ENCODE data around the gene SLC41A1. TPM values are rescaled to one million over a fixed set of nuclear protein-coding genes. Genes with fewer than 3 reads are reported as not detected.
A peak's percentile ranks its signal among the peaks of the same experiment; 100 is the strongest.
"Not testable (repeated sequence)": the region's sequence is repeated elsewhere in the genome, so short reads cannot be mapped to it uniquely, and the experiment has no call there.

Gene SLC41A1
- 8.5 and 9.3 TPM in 2 replicates for polyA plus RNA-seq (2014; cell fraction: cytosol; rRNA removed)
- 14.0 and 28.6 TPM in 2 replicates for polyA plus RNA-seq (2014; cell fraction: nucleus; rRNA removed)

DNA sequence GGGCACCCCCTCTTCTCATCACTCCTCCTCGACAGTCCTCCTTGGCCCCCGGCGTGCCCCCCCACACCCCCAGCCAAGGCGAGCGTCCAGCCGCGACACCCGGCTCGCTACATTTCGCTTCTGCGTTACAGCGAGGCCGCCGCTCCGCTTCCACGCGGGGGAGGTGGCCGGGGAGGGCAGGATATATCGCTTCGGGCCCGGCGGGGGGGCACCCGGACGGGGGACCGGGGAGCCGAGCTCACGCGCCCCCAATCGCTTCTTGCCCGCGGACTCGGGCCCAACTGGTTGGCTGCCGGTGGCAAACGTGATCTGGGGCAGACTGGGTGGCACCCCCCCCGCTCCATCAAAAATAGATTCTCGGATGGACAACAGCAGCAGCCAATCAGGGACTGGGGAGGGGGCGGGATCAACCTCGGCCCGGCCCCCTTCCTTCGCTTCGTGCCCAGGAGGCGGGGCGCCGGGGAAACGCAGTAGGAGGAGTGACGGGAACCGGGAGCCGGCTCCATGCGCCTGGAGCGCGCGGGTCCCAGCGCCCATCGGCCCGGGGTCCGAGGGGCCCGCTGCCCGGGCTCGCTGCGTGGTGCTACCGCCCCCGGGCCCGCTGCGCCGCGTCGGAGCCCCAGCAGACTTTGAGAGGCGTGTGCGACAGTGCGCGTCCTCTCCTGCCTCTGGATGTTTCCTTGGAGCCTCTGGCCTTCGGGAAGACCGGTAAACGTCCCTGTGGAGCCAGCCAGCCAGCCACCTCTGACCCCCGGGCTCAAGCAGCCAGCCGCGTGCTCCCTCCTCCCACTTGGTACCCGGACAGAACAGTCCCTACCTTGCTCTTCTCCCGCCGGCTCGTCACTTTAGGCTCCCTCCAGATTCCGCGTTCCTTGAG is at the start of gene SLC41A1:
TSS of gene SLC41A1 (minus strand) at position 321 of the 877 bp plus-strand sequence. CDS start 2,757 bp downstream, outside the sequence.
- DNase-seq (ENCODE audit: low spot score) = peak; percentile 86

DNA sequence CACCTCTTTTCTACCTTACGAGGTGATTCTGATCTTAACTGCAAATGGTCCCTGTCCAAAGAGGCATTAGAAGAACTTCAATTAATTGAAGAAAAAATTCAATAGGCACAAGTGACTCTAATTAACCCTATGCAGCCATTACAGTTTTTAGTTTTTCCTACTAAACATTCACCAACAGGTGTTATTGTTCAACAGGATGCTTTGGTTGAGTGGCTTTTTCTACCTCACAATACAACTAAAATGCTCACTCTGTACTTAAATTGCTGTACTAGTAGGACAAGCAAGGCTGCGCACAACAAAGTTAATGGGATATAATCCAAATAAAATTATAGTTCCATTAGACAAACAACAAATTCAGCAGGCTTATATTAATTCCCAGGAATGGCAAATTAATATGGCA is 48.5 kb upstream of the SLC41A1 start:
- no peak for DNase-seq (ENCODE audit: low spot score)

DNA sequence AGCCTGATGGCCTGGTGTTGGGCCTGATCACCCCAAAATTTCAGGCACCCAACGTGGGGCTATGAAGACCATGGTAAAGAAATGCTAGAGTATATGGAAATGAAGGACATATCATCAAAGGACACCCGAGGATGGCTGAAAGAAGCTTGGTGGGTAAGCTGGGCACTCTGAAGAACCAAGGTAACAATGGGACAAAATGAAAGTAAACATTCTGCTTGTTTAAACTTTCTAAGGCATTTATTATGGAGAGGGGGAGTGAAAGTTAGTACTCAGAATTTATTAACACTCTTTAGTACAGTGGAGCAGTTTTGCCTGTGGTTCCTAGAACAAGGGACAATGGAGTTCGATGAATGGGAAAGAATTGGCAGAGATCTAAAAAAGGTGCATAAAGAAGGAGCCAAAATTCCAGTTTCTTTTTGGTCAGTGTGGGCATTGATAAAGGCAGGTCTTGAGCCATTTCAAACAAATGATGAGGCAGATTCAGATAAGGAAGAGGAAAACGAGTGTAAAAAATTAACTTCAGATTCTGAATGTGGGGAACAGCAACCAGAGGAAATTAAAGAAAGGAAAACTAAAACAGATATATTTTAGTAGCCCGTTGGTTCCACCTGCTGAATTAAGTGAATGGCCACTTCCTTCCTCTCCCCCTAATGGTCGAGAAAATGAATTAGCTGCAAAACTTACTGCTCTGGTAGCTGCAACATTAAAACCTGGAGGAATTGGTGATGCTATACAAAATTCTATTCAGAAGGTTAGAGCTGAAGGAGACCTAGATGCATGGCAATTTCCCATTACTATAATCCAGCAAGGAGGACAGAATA is 45.4 kb upstream of the SLC41A1 start:
- DNase-seq (ENCODE audit: low spot score) = no peak

DNA sequence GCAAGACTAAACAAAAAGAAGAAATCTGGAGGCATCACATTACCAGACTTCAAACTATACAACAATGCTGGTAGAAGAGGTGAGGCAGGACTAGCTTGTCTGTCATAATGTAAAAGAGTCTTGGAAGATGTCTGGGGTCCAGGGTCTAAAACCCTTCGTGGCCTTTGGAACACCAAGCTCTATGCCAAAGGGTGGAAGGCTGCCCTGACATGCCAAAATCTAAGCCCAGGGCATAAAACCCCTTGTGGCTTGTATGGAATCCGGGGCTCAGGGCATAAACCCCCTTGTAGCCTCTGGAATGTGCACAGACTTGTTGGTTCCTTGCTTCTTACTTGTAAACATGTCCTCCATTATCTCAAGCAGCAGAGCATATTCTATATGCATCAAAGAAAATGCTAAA is 44.5 kb upstream of the SLC41A1 start:
- DNase-seq (ENCODE audit: low spot score) = not testable (repeated sequence)

DNA sequence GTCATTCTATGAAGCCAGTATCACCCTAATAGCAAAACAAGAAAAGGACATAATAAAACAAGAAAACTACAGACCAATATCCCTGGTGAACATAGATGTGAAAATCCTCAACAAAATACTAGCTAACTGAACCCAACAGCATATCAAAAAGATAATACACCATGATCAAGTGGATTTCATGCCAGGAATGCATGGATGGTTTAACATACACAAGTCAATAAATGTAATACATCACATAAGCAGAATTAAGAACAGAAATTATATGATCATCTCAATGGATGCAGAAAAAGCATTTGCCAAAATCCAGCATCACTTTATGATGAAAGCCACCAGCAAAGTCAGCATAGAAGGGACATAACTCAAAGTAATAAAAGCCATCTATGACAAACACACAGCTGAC is 43.4 kb upstream of the SLC41A1 start:
- DNase-seq (ENCODE audit: low spot score) = no peak

DNA sequence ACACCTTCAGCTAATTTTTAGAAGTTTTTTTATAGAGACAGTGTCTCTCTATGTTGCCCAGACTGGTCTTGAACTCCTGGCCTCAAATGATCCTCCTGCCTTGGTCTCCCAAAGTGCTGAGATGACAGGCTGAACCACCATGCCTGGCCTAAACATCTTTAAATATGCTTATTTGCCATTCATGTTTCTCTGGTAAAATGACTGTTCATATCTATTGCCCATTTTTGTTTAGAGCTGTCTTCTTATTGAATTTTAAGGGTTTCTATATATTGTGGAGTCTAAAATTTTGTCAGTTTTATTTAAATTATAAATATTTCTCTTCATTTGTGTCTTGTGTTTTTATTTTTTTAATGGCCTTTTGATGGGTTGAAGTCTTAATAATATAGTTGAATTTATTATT is 40.0 kb upstream of the SLC41A1 start:
- no peak for DNase-seq (ENCODE audit: low spot score)

DNA sequence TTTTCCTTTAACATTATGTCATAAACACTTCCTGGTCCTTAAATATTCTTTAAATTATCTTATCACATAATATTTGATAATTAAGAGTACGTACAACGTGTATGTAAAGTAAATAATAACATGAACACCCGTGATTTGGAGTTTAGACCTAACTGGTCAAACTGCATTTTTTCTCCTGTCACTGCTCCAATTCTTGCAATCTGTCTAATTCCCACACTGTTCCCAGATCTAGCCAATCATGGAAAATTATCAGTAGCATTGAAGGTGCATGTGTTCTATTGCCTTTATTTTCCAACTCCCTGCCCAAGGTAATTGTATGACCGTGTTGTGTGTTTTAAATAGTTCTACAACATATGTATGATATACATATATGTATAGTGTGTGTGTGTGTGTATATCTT is 39.0 kb upstream of the SLC41A1 start:
- no peak for DNase-seq (ENCODE audit: low spot score)

DNA sequence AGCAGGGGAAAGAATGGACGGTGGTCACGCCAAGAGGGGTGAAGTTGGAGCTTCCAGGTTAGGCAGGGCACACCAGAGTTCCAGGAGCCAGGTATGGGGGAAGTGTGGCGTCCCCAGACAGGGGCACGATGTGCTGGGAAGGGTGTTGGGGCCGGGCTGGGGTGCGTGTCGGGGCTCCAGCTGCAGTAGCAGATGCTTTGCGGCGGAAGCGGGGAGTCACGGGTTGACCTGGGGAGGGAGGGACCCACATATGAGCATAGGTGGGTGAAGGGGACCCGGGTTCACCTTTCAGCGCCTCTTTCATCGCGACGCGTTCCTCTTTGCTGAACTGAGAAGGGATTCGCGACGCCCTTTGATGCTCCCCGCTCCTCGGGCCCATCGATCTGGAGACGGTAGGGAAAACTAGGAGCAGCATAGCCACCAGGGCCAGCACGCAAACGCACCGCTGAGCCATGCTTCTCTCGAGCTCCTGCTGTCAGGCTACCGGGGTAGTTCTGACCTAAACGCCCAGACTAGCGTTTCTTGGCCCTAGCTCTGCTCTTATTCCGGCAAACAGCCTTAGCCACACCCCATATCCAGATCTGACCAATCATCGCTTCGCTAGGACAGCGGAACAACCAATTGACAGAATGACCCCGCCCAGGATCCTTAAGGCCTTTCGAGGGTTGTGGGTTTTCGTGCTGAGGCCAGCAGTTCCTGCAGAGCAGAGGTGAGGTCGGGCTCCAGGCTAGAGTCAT is 36.8 kb upstream of the SLC41A1 start, which contains the start of gene PM20D1:
TSS of gene PM20D1 (minus strand) at position 514 of the 737 bp plus-strand sequence. CDS start at position 454, 60 bp downstream.
- DNase-seq (ENCODE audit: low spot score) = peak; percentile 74

DNA sequence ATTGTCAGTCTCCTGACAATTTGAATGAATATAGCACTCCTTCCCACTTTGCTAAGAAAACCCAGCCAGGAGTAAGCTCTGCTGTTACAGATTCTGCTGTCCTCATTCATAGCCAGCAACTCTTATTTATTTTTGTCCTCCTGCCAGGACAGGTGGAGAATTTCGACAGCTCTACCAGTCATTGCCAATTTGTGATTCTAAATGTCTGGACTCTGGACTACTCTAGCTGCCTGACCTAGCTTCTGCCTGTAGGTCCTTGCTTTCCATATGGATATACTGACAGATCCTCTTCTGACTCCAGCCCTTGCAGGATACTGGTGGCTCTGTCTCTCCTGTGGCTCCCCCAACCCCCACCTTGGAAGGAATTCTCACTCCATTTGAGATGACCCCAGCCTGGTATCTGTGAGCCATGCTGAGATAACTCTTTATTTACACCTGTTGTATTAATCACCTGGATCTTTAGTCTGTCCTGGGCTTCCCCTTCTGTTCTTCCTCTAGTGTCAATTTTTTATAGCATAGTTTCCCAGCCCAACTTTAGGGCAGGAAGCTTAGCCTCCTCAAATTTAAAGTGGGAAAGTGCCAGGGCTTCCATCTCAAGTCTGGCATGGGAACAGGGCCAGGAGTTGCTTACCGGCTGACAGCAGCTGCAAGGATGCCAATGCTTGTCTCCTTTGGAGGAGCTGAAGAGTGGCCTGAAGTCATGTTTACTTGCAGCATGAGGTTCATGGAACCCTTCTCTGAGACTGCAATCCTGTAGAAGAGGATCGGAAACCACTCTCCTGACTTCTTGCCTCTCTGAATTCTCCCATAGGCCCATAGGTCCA is 30.2 kb upstream of the SLC41A1 start:
- no peak for DNase-seq (ENCODE audit: low spot score)

DNA sequence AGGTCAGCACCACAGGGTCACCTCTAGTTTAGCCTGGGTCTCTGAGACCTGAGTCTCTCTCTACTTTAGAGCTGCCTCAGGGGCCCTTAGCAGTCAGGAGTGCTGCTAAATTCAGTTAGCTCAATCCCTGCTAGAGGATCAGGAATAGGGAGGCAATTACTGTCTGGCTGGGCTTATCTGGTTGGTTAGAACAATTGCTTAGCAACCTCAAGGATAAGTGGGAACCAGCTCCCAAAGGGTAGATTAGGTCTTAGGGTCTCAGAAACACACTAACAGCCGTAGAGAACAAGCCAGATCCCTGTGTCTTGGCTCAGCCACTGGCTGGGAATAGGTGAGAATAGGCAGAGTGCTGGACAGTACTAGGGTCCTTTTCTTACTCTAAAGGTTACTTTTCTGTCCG is 29.2 kb upstream of the SLC41A1 start:
- DNase-seq (ENCODE audit: low spot score) = peak; percentile 29

DNA sequence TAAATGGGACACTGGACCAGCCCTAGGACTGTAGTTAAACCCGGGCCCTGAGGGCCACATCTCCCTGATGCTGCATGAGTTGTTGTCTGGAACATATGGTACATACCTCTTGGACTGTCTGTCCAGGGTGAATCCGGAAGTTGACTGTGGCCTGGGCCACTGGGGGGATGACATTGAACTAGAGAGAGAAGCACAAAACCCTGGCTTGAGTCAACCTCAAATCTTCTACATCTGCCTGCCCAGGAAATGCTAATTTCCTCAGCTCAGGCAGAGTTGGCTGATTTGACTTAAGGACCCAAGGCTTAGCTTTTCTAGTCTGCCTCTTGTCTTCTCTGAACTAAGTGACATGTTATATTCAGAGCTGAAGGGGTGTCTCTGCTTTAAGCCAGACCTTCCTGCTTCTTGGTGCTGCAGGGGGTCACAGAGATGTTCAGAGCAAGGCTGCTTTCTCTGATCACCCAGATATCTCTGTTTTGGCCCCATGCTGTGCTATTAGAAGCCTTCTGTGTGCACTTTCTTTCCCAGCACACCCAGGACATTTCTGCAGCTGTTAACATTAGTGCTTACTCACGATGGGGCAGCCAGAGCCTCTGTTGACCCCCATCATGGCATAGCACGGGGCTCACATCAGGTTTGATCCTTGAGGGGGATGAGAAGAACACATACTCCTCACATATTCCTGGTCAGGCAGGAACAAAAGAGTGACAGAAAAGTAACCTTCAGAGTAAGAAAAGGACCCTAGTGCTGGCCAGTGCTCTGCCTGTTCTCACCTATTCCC is 27.3 kb upstream of the SLC41A1 start:
- DNase-seq (ENCODE audit: low spot score) = no peak

DNA sequence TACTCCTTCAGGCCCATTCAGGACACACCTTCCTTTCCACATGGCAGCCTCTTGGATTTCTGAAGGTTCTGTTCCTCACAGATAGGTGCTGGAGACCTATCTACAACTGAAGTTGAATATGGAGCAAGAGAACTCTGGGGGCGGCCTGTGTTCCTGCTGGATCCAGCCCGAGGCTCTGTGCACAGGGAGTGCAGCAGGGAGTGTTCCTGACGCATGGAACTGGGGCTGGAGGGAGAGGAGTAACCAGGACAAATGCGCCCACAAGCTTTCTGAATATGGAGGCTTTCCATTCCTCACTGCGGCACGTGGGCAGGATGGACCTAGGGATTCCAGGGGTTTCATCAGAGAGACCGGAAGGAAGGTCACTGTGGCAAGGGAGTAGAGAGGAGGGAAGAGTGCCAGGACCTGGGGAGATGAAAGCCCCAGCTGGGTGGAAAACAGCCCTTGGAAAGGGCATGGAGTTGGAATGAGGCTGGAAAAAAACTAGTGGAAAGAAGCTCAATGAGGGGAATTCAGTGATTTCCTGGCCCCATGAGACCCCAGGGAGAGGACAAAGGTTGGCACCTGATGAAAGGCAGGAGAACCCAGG is 24.5 kb upstream of the SLC41A1 start:
- no peak for DNase-seq (ENCODE audit: low spot score)

DNA sequence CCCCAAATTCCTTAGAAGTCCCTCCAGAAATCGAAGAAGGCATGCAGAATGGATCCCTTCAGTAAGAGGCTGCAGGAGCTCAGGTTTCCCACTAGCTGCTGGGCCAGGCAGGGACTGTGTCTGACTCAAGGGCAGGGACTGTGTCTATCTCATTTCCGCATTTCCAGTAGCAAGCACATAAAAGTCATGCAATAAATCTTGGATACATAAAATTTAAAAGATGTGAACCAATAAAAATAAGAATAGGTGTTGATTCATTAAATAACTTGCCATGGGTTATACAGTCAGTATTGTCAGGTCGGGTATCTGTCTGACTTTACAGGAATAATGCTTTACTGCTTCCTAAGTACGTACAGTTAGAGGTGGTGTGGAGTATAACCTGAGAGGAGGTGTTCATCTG is 21.8 kb upstream of the SLC41A1 start:
- no peak for DNase-seq (ENCODE audit: low spot score)

DNA sequence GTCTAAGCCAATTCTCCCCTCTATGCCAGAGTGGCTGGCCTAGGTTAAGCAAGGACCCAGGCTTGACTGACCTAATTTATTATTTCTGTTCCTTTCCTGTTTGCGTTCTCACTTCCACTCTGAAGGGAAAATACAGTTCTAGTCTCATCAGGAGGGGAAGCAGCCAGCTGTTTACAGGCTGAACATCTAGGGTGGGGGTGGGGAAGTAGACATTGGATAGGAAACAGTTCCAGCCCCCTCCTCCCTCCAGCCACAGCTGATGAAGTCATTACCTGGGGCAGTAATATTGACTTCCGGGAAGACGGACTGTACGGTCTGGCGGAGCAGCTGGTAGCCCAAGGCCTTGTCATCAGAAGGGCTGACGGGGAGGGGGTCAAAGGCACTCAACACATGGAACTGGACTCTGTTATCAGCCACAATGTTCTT is 19.3 kb upstream of the SLC41A1 start:
- DNase-seq (ENCODE audit: low spot score) = no peak

DNA sequence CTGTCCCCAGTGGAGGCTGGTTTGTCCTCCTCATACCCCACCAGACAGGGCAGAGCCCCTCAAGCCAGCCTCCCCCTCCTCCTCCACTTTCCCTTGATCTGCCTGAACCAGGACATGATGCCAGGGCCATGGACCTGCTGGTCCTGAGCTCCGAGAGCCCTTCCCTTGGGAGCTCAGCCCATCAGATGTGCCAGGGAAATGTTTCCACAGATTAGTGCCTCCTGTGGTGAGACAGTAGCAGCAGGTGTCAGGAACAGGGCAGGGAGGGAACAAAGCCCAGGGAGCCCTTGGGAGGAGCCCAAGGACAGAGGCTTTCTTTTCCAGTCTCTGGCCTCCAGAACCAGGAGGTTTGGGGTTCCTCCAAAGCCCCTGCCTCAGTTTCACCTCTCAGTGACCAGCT is 14.6 kb upstream of the SLC41A1 start:
- DNase-seq (ENCODE audit: low spot score) = no peak

DNA sequence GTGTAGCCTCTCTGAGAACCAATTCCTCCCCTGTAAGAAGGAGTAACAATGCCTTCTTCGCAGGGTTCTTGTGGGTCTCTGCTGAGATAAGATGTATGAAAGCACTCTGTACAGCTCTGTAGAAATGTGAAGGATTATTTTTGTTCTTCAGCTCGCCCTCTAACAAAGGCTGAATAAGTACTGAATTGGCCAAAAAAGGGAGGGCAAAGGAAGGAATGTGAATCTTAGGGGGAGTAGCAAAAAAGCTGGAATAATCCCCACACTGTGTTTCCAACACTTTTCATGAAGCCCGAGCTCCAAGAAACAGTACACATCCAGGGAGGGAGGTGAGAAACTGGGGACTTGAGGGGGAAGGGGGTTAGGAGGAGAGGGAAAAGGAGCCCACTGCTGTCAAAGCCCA is 14.0 kb upstream of the SLC41A1 start:
- no peak for DNase-seq (ENCODE audit: low spot score)

DNA sequence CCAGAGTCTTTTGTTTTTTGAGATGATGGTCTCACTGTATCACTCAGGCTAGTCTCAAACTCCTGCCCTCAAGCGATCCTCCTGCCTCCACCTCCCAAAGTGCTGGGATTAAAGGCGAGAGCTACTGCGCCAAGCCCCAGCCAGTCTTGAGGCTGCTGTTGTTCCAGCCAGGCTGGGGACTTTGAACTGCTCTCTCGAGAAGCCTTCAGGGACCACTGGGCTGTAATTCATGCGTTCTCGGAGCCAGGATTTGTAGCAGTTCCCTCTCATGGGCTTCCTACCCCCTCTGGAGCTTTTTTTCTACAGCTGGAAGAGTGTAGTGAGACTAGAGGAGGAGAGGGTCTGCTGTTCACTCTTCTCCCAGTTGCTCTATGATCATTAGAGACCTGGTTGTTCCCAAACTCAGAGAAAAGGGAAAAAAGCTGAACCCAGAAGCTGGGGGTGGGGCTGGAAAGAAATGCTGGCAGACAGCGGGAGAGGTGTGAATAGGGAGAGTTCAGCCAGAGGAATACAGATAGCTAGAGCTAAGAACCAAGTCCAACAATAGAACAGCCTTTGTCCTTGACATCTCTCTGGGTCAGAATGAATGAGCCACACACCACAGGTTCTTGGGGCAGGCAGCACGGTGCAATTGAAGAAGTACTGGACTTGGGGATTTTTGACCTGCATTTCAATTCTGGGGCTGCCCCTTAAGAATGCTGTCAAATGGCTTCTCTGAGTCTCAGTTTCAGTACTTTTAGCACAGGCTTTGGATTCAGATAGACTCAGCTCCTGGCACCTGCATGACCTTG is 13.2 kb upstream of the SLC41A1 start:
- no peak for DNase-seq (ENCODE audit: low spot score)

DNA sequence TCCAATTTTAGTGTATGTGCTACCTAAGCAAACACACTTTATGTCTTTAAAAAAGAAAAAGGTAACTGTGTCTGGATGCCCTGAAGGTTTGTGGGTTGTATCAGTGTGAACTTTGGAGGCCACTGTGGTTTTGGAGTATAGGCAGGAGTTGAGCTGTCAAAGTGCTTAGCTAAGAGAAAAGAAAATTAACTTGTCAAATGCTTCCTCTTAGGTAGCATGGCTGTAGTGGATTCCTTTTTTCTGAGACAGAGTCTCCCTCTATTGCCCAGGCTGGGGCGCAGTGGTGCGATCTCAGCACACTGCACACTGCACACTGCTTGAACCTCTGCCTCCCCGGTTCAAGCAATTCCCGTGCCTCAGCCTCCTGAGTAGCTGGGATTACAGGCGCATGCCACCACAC is 11.2 kb upstream of the SLC41A1 start:
- no peak for DNase-seq (ENCODE audit: low spot score)

DNA sequence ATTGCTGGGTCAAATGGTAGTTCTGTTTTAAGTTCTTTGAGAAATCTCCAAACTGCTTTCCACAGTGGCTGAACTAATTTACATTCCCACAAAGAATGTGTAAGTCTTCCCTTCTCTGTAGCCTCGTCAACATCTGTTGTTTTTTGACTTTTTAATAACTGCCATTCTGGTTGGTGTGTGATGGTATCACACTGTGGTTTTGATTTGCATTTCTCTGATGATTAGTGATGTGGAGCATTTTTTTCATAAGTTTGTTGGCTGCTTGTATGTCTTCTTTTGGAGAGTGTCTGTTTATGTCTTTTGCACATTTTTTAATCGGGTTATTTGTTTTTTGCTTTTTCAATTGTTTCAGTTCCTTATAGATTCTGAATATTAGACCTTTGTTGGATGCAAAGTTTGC is 10.3 kb upstream of the SLC41A1 start:
- not testable (repeated sequence) for DNase-seq (ENCODE audit: low spot score)
